ENCODE data around the gene SPINK6.
A peak's percentile ranks its signal among the peaks of the same experiment; 100 is the strongest.

The SPINK6 gene, protein sequence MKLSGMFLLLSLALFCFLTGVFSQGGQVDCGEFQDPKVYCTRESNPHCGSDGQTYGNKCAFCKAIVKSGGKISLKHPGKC

GRCh38 chr5:148202531-148203203, at the start of gene SPINK6:
Gene SPINK6 (plus strand): TSS chr5:148203042. CDS start chr5:148203097, 55 bp downstream.
- no peak for DNase-seq (ENCODE audit: low read depth)

DNA sequence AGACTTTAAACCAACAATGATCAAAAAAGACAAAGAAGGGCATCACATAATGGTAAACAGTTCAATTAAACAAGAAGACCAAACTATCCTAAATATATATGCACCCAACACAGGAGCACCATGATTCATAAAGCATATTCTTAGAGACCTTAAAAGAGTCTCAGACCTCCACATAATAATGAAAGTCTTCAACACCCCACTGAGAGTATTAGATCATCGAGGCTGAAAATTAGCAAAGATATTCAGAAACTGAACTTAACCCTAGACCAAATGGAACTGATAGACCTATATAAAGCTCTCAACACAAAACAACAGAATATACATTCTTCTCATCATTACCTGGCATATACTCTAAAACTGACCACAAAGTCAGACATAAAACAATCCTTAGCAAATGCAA, 46.2 kb upstream of the SPINK6 start:
- DNase-seq (ENCODE audit: low read depth), result no peak

- DNase-seq (ENCODE audit: low read depth), result no peak
These were observed 40.8 kb upstream of the SPINK6 start for GRCh38 chr5:148162038-148162437.

GRCh38 chr5:148163345-148163744, 39.5 kb upstream of the SPINK6 start:
- DNase-seq (ENCODE audit: low read depth), result no peak

DNA sequence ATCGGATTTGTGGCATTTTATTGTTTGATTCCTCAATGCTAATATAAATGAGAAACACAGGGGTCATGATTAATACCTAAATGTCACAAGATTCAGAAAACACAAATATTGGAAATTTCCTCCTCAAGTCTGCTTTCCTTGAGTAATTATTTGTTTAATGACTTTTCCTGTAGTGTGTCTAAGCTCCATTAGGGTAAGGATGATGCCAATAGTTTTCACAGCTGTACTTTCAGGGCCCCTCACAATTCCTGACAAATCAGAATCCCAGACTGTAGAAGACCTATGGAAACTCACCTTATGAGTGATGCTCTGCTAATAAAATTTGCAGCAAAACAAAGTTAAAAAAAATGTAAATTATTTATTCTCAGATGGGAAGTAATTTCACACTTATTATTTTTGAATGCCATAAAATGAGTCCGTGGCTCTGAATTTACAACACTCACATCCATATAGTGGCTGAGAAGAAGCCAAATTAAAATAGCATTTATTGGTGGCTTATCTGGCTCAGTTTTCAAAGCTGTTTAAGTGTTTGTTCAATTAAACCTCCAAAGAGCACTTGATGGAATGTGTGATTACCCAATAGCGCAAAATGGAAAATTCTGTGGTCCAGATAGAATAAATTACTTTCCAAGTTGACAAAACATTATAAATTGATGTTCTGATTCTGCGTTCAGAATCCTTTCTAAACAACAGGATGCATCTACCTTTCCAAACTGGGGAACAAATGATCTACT, 36.1 kb upstream of the SPINK6 start:
- no peak for DNase-seq (ENCODE audit: low read depth)

DNA sequence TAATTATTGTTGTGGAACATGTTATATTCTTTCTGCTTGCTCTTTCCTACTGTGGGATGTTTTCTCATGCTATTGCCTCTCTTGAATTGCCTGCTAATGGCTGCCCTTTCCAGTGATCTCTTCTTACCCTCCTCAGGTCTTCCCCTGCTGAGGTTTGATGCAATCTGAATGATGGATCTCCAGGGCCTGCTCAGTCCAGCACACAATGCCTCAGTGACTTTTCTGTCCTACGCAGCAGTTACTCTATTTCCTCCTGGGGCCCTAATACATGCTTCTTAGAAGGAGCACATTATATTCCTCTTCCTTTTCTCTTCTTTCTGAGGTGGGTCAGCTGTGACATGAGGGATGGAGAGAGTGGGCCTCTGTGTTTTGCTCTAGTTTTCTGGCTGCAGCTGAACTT, 34.6 kb upstream of the SPINK6 start, which contains the start of gene SPINK14:
Gene SPINK14, plus strand, starts transcription at position 301 of the 400 bp plus-strand sequence. CDS start 1,187 bp downstream, outside the sequence.
- DNase-seq (ENCODE audit: low read depth), result no peak

DNA sequence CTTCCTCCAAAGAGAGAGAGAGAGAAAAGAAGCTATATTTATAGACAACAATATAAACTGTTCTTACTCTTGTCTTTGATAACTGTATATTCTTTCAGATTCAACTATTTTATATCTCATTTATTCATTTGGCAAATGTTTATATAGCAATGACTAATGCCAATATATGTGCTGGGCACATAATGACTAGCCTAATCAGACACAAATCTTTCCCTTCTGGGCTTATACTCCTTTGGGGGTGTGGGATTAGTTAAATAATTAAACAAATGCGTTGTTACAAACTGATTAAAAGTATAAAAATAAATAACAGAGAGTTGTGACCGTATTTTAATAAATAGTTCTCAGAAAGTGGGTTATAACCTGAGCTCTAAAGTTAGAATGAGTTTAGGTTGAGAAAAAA, 30.5 kb upstream of the SPINK6 start:
- DNase-seq (ENCODE audit: low read depth), result no peak

DNA sequence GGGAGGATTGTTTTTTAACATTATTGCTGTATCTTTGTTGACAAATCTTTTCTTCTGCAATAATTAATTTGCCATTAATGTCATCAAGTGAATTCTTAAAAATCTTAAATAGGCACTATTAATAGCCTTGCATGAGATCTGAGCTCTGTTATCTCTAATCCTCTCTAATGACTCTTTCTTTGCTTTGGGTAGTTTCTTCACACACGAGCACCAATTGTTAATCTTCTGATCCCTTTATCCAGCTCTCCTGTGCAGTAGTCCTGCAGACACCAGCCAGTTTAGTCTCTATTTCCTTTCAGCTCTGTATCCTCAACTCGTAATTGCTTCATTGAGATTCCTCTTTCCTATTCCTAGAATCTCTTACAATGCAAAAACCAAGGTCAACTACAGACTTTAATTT, 26.4 kb upstream of the SPINK6 start:
- DNase-seq (ENCODE audit: low read depth), result no peak

DNA sequence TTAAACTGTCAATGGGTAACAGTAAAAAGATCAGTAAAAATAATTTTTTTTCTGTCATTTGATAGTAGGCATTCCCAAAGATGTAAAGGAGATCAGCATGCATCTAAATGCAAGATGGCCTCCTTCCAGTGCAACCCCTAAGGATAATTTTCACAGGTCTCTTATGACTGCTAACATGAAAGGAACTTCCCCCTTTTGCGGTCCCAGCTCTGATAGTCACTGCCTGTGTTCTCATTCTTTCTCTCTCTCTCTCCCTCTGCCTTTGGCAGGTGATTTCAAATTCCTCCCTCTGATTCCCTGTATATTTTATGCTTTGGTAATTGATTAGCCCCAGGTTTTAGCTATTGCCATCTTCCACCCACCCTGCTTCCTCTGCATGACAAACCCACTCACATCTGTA, 25.6 kb upstream of the SPINK6 start:
- DNase-seq (ENCODE audit: low read depth), result no peak

GRCh38 chr5:148179234-148179824, 23.5 kb upstream of the SPINK6 start:
- peak; percentile 63 for DNase-seq (ENCODE audit: low read depth)

DNA sequence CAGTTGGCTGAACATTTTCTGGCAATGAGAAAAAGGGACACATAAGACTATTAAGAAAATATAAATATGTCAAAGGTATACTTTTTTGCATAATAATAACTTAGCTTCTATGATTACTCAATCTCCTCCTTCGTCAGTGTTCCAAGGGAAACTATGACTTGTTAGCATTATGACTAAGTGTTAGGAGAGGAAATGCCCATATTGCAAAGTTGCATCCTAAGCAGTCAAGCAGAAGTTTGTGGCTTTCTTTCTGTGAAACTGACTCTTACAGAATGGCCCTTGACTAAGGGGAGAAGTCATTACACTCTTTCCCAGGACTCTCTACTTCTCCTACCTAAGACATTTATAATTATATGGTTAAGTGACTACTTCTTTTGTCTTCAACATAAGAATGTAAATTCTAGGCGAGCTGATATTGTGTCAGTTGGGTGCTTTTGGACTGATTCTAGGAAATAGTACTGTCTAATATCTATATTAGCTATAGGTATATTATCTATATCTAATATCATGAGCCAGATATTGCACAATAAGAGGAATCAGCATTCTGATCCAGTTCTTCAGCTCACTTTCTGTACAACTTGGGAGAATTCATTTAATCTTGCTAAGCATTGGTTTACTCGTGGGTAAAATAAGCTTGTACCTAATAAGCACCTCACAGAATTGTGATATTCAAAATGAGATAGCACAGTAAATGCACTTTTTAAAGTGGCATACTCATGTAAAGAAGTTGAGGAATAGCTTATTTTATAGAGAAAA, 16.4 kb upstream of the SPINK6 start:
- DNase-seq (ENCODE audit: low read depth), result peak; percentile 77

DNA sequence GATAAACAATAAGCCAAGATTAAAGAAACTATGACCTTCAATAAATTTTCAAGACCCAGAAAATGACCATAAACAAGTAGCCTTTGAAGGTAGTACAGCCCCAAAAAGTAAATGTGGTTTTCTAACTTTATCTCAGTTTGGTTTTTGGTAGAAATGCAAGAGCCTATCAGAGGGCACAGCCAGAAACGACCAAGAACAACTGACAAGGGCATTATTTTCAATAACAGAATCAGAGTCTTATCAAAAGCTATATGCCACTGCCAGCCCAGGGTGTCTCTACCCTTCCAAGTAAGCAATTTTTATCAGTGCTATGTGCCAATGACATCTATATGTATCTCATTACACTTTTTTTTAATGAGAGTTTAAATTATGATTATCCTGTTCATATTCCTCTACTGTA, 11.8 kb upstream of the SPINK6 start:
- DNase-seq (ENCODE audit: low read depth), result no peak

DNA sequence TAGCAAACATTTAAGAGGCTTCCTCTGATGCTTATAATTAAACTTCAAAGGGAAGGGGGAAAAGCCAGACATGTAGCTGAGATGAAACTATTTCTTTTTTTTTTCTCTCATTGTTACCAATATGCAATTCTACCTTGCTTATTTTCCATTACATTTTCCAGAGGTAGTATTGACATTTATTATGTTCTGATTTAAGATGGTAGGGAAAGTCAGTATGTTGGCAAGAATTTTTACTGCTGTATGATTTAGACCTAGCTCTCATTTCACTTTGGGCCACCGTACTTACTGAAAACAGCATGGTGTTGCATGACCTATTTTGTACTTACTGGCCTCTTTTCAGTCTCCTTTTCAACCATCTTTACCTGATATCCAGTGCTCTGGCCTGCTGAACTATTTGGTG, 9.6 kb upstream of the SPINK6 start:
- no peak for DNase-seq (ENCODE audit: low read depth)

- no peak for DNase-seq (ENCODE audit: low read depth)
These were observed 1.7 kb upstream of the SPINK6 start for GRCh38 chr5:148201151-148201550.

- DNase-seq (ENCODE audit: low read depth), result no peak
These were observed 2.4 kb downstream of the SPINK6 start for GRCh38 chr5:148205044-148205806.

DNA sequence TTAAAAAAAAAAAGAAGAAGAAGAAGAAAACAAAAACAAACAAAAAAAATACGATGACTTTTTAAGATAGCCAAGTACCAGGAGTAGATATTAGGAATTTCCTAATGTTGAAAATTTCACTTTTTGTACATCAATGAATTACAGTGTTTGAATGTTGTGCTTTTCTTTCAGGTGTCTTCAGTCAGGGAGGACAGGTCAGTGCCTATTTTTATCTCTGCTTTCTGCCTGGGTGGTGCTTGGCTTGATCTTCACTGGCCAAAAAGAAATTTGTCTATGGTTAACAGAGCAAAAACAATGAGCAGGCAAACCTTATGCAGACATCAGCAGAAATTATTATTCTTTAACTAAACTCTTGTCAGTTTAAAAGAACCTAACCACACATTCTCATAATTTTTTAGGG, 3.0 kb downstream of the SPINK6 start:
- DNase-seq (ENCODE audit: low read depth), result no peak

DNA sequence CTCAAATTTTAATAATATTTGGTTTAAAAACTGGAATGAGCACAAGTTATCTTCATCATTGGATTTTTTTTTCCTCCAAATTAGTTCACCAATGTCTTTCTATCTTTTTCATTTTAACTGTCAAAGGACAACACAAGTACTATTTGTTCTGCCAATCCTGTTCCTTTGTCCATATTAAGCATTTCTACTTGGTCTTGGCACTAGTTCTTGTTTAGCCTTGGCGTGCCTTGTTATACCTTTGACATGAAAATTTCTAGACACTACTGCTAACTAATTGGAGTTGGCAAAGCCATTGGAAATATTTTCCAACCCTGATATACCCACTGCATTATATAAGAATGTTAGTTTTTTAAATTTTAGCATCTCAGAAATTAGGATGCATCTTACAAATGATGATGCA, 3.8 kb downstream of the SPINK6 start:
- no peak for DNase-seq (ENCODE audit: low read depth)

DNA sequence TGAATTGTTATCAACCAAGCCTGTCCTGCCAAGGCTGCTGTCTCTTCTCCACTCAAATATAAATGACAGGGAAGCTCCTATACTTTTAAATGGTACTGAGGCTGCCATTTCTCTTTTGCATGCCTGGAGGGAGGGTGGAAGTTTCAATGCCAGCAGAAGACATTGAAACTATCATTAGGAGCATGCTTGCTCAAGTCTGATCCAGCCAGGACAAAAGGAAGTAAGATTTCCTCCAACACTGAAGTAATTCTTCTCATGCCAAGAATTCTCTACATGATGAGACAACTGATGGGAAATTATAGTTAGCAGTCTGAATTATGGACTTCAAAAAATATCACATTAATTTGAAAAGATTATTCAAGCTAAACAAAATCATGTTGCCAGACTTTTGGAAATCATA, 5.4 kb downstream of the SPINK6 start:
- no peak for DNase-seq (ENCODE audit: low read depth)

DNA sequence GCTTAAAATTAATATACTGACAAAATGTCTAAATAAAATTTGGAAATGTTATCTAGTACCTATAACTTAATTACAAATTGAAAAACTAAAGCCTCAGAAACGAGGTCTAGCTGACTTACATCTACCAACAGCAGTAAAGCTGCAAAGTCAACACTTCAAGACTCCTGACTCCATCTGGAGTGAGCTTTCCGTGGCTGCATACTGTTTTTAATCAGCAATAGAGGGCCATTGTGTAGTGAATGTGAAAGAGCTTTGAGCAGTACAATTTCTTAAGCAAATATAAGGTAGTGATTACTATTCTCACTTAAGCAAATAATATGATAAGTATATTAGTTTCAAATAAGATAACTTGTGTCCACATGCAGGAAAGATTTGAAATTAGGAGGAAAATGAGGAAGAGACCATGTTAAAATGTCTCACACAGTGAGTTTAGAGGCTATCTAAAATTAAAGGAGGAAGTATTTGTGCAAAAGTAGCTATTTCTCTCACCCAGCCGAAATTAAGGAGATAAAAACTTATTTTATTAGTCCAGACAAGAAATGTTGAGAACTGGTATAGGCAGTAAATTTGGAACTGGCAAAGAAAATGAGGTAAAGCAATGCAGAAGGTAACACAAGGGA, 6.4 kb downstream of the SPINK6 start:
- no peak for DNase-seq (ENCODE audit: low read depth)

DNA sequence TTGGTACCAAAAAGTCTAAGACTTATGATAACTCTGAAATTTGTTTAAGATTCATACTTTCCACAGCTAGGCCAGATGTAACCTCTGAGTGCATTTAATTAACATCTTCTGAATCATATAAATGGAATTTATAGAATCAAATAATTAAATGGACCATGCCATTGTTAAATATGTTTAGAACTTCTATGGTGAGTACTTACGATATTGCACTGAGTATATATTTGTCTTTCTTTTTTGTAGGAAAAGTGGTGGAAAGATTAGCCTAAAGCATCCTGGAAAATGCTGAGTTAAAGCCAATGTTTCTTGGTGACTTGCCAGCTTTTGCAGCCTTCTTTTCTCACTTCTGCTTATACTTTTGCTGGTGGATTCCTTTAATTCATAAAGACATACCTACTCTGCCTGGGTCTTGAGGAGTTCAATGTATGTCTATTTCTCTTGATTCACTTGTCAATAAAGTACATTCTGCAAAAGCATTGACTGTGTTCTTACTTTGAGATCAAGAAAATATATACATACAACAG, 11.9 kb downstream of the SPINK6 start:
- DNase-seq (ENCODE audit: low read depth), result no peak

- DNase-seq (ENCODE audit: low read depth), result no peak
These were observed 18.7 kb downstream of the SPINK6 start for GRCh38 chr5:148221508-148221907.
